Neural cell (in vitro differentiated cells): Measurements from ENCODE around the gene IDUA. TPM values are rescaled to one million over a fixed set of nuclear protein-coding genes. Genes with fewer than 3 reads are reported as not detected.
A peak's percentile ranks its signal among the peaks of the same experiment; 100 is the strongest.
"Not testable (repeated sequence)": the region's sequence is repeated elsewhere in the genome, so short reads cannot be mapped to it uniquely, and the experiment has no call there.

ENCODE experiments used
- H2AFZ ChIP-seq: fragments of 200-600, 300-800 bp; sonication (generic), shearing (Covaris generic); 2 replicates; pipeline ENCODE4 v1.6.0; 2014; ENCODE audit warnings: low read depth, mild to moderate bottlenecking, antibody characterized with exemption, low read length, moderate library complexity
- H3F3A ChIP-seq: fragments of 200-600 bp; shearing (Covaris generic); 2 replicates; pipeline ENCODE4 v1.6.1; 2016; ENCODE audit warnings: mild to moderate bottlenecking, moderate library complexity, mixed read lengths, antibody characterized with exemption, low read length; ENCODE audit not compliant: insufficient read depth, poor library complexity, severe bottlenecking
- H3K27ac ChIP-seq: fragments of 200-600, 300-800 bp; sonication (generic), shearing (Covaris generic); 2 replicates; pipeline ENCODE4 v1.5.1; 2014; ENCODE audit warnings: mild to moderate bottlenecking, low read length, moderate library complexity
- H3K27me3 ChIP-seq: fragments of 300-800, 200-600 bp; sonication (generic), shearing (Covaris generic); 2 replicates; pipeline ENCODE4 v1.6.0; 2014; ENCODE audit warnings: mild to moderate bottlenecking, low read depth, low read length, moderate library complexity; ENCODE audit not compliant: insufficient read depth
- H3K36me3 ChIP-seq: fragments of 300-800, 200-600 bp; sonication (generic), shearing (Covaris generic); 2 replicates; pipeline ENCODE4 v1.5.1; 2014; ENCODE audit warnings: mild to moderate bottlenecking, antibody characterized with exemption, low read length, moderate library complexity; ENCODE audit not compliant: insufficient read depth
- H3K4me2 ChIP-seq: fragments of 300-800, 200-600 bp; sonication (generic), shearing (Covaris generic); 2 replicates; pipeline ENCODE4 v1.6.0; 2014; ENCODE audit warnings: mild to moderate bottlenecking, low read length
- H3K4me3 ChIP-seq: fragments of 300-800, 200-600 bp; sonication (generic), shearing (Covaris generic); 2 replicates; pipeline ENCODE4 v1.5.1; 2014; ENCODE audit warnings: mild to moderate bottlenecking, low read length, moderate library complexity
- H3K79me2 ChIP-seq: fragments of 200-600 bp; shearing (Covaris generic); replicated peaks from 2 replicates; pipeline ENCODE4 v1.6.0; 2014; ENCODE audit warnings: mild to moderate bottlenecking, low read length, moderate library complexity; ENCODE audit not compliant: insufficient read depth
- H3K9ac ChIP-seq: fragments of 300-800, 200-600 bp; sonication (generic), shearing (Covaris generic); 2 replicates; pipeline ENCODE4 v1.6.1; 2016; ENCODE audit warnings: mild to moderate bottlenecking, low read length, mixed read lengths
- H3K9me2 ChIP-seq: fragments of 200-600 bp; shearing (Covaris generic); 2 replicates; pipeline ENCODE4 v1.6.1; 2016; ENCODE audit warnings: mild to moderate bottlenecking, low read length, mixed read lengths; ENCODE audit not compliant: insufficient read depth
- H3K9me3 ChIP-seq: fragments of 200-600, 300-800 bp; sonication (generic), shearing (Covaris generic); 2 replicates; pipeline ENCODE4 v1.6.1; 2016; ENCODE audit warnings: mild to moderate bottlenecking, mixed run types, low read length, moderate library complexity, mixed read lengths
- H4K20me1 ChIP-seq: fragments of 200-600 bp; shearing (Covaris generic); 2 replicates; pipeline ENCODE4 v1.6.1; 2016; ENCODE audit warnings: mild to moderate bottlenecking, mixed run types; ENCODE audit not compliant: insufficient read depth
- CTCF ChIP-seq: fragments of 450-650 bp; IDR thresholded peaks from 2 replicates; pipeline ENCODE4 v1.5.1; 2014; ENCODE audit warnings: antibody characterized with exemption, mild to moderate bottlenecking, moderate library complexity; ENCODE audit not compliant: poor library complexity, severe bottlenecking
- EP300 ChIP-seq: fragments of 450-650 bp; conservative IDR thresholded peaks from 2 replicates; pipeline ENCODE4 v1.6.1; 2014; ENCODE audit warnings: antibody characterized with exemption, mild to moderate bottlenecking, moderate library complexity; ENCODE audit not compliant: poor library complexity, severe bottlenecking
- EZH2 ChIP-seq: fragments of 200-600, 300-800 bp; shearing (Covaris generic), sonication (generic); IDR thresholded peaks from 2 replicates; pipeline ENCODE4 v1.6.1; 2014; ENCODE audit warnings: antibody characterized with exemption, low read length, borderline replicate concordance, mild to moderate bottlenecking; ENCODE audit not compliant: insufficient read depth, poor library complexity, severe bottlenecking
- MXI1 ChIP-seq: fragments of 450-650 bp; conservative IDR thresholded peaks from 2 replicates; pipeline ENCODE4 v1.6.1; 2014; ENCODE audit warnings: antibody characterized with exemption, mild to moderate bottlenecking; ENCODE audit not compliant: poor library complexity, severe bottlenecking
- POLR2AphosphoS5 ChIP-seq: IDR thresholded peaks from 2 replicates; pipeline ENCODE4 v1.6.1; 2012
- RAD21 ChIP-seq: fragments of 450-650 bp; conservative IDR thresholded peaks from 2 replicates; pipeline ENCODE4 v1.6.1; 2014; ENCODE audit warnings: antibody characterized with exemption, mild to moderate bottlenecking, moderate library complexity
- REST ChIP-seq: IDR thresholded peaks from 2 replicates; pipeline ENCODE4 v1.6.1; 2012; ENCODE audit warnings: borderline replicate concordance
- SMC3 ChIP-seq: fragments of 450-650 bp; conservative IDR thresholded peaks from 2 replicates; pipeline ENCODE4 v1.6.1; 2014; ENCODE audit warnings: antibody characterized with exemption, mild to moderate bottlenecking, moderate library complexity; ENCODE audit not compliant: poor library complexity
- TAF1 ChIP-seq: IDR thresholded peaks from 2 replicates; pipeline ENCODE4 v1.6.1; 2012; ENCODE audit warnings: low read depth
- polyA minus RNA-seq: library from RNA; depleted of rRNA, polyadenylated mRNA; stranded (reverse); fragments of >200 nt; gene quantifications from 2 replicates; pipeline ENCODE4 v1.2.3, GENCODE V29; 2014
- polyA plus RNA-seq: library from polyadenylated mRNA; depleted of rRNA; stranded (reverse); fragments of >200 nt; gene quantifications from 2 replicates; pipeline ENCODE4 v1.2.3, GENCODE V29; 2014

The IDUA gene
- 11.8 and 12.7 TPM in 2 replicates for polyA plus RNA-seq
- polyA minus RNA-seq, result 12.4 and 13.1 TPM in 2 replicates

DNA sequence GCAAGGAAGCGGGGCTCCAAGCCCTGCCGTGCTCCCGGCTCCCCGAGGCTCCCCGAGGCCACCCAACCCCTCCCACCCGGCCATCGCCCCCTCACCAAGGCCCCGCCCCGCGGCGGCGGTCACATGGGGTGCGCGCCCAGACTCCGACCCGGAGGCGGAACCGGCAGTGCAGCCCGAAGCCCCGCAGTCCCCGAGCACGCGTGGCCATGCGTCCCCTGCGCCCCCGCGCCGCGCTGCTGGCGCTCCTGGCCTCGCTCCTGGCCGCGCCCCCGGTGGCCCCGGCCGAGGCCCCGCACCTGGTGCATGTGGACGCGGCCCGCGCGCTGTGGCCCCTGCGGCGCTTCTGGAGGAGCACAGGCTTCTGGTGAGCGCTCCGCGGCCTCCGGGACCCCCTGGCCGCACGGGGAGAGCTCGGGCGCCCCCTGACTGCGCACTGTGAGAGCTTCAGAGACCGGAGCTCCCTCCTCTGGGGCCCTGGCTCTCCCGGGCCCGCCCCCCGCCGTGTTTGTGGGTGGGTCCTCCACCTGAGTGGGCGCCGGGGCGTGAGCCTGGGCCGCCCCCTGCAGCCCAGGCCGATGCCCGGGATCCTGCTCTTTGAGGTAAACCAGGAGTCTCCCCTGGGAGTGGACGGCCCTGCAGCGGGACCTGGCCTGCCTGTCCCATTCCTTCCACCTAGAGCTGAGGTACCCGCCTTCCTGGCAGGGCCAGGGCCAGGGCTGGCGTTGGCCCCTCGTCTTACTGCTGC, at the start of gene IDUA:
TSS of gene IDUA (plus strand) at position 166 of the 745 bp plus-strand sequence. CDS start at position 207, 41 bp downstream.
- H3K27ac ChIP-seq, result peak within 1 kb of the TSS; percentile 46

GRCh38 chr4:939508-939907, 47.3 kb upstream of the IDUA start:
- not testable (repeated sequence) for H4K20me1 ChIP-seq, H3F3A ChIP-seq, H3K79me2 ChIP-seq, H3K9me3 ChIP-seq, H3K9me2 ChIP-seq, H3K36me3 ChIP-seq, H3K9ac ChIP-seq, H3K4me3 ChIP-seq, H3K27ac ChIP-seq, H3K27me3 ChIP-seq, H3K4me2 ChIP-seq, H2AFZ ChIP-seq

More for the DNA sequence above, at the start of gene IDUA:
- Histone ChIP-seq H3K4me3 (peak within 1 kb of the TSS; percentile 77), H3K9me3 (no peaks in the 10 kb centered on the region), H3K79me2 (no peaks in the 10 kb centered on the region), H3K4me2 (peak within 1 kb of the TSS; percentile 89), H3K9me2 (no peaks in the 10 kb centered on the region), H3K27me3 (no peaks in the 10 kb centered on the region), H2AFZ (peak within 1 kb of the TSS; percentile 62), H3K36me3 (no peaks in the 10 kb centered on the region), H3F3A (no peaks in the 10 kb centered on the region), H3K9ac (peak within 1 kb of the TSS; percentile 74), H4K20me1 (no peaks in the 10 kb centered on the region)
- peak; percentile 37 for TF ChIP-seq RAD21
- TF ChIP-seq MXI1, result peak; percentile 90
- TF ChIP-seq REST, result no peak
- TF ChIP-seq SMC3, result peak; percentile 41
- no peak for TF ChIP-seq TAF1
- peak; percentile 26 for TF ChIP-seq EP300
- TF ChIP-seq CTCF, result peak; percentile 68
- TF ChIP-seq POLR2AphosphoS5, result peak; percentile 52
- no peak for TF ChIP-seq EZH2
